Esophagus (tissue), 2 donors: ENCODE results near the gene DDX31. TPM values are rescaled to one million over a fixed set of nuclear protein-coding genes. Genes with fewer than 3 reads are reported as not detected.

Experiments used
- H3K27ac ChIP-seq, 2 donors: one replicate each; pipeline ENCODE4 v1.5.1; 2013; ENCODE audit warnings: low read depth in 2 of 2, mild to moderate bottlenecking in 2 of 2, inconsistent platforms in 1 of 2, low read length in 1 of 2, moderate library complexity in 1 of 2
- H3K27me3 ChIP-seq, 2 donors: one replicate each; pipeline ENCODE4 v1.6.1; 2013; ENCODE audit warnings: low read length in 2 of 2, control low read depth in 1 of 2, mild to moderate bottlenecking in 1 of 2; ENCODE audit not compliant: insufficient read depth in 2 of 2, control insufficient read depth in 1 of 2
- H3K36me3 ChIP-seq, 2 donors: one replicate each; pipeline ENCODE4 v1.6.1; 2013; ENCODE audit warnings: low read length in 1 of 2; ENCODE audit not compliant: control insufficient read depth in 2 of 2, insufficient read depth in 2 of 2
- H3K4me1 ChIP-seq, 2 donors: one replicate each; pipeline ENCODE4 v1.6.1; 2013; ENCODE audit warnings: low read length in 1 of 2; ENCODE audit not compliant: control insufficient read depth in 2 of 2, insufficient read depth in 2 of 2
- H3K4me3 ChIP-seq, 2 donors: one replicate each; pipeline ENCODE4 v1.5.1; 2013; ENCODE audit warnings: low read length in 2 of 2, mild to moderate bottlenecking in 2 of 2, low read depth in 1 of 2, moderate library complexity in 1 of 2
- H3K9me3 ChIP-seq, 2 donors: one replicate each; pipeline ENCODE4 v1.6.1; 2013; ENCODE audit warnings: mild to moderate bottlenecking in 2 of 2, low read depth in 1 of 2, low read length in 1 of 2, moderate library complexity in 1 of 2; ENCODE audit not compliant: control insufficient read depth in 2 of 2, insufficient read depth in 1 of 2
- WGBS, 2 donors: extraction: QIAGEN DNeasy Blood & Tissue Kit; methylation state at CpG; one replicate each; pipeline ENCODE4 v1.1.7; 2013; 5-methylcytosine and 5-hydroxymethylcytosine counted together
- polyA plus RNA-seq, 2 donors: library from polyadenylated mRNA; stranded (reverse); fragments of 200-250 nt; gene quantifications; one replicate each; pipeline ENCODE4 v1.2.3, GENCODE V29; 2013
- donor health status: healthy with polysubstance abuse.
- donor health status: Bipolar disorder and iron deficiency.

DDX31 gene
- polyA plus RNA-seq, 2 donors: 6.6 to 8.0 TPM

- Histone ChIP-seq H3K27me3 (peaks cover 15 to 51% of the 10 kb centered on the region in 2 donors), H3K27ac (no peak overlapping the region), H3K9me3 (no peaks in the 10 kb centered on the region), H3K4me1 (peaks cover 0 to 2% of the 10 kb centered on the region in 2 donors), H3K4me3 (no peak overlapping the region), H3K36me3 (no peaks in the 10 kb centered on the region)
- 30 to 35% methylated on average over 12 of the region's 12 CpGs for WGBS, 2 donors
Measured at GRCh38 chr9:132588098-132588497, 81.7 kb downstream of the DDX31 start.

DNA sequence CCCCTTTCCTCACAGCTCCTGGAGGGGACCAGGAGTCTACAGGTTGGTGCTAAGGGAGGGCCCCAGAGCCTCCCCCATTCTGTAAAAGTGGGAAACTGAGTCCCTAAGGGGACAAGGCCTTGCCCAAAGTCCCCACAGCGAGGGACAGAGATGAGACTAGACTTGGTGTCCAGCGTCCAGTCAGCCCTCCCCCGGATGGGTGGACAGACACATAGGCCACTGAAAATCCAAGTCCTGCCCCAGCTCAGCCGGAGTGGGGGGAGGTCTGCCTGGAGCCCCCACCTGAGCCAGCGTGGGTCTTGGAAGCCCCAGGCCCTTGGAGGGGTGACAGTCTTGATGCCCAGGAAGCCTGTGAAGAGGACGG, 82.2 kb downstream of the DDX31 start:
- H3K4me1 ChIP-seq: peaks cover 0 to 2% of the 10 kb centered on the region in 2 donors
- peaks cover 0 to 4% of the 10 kb centered on the region in 2 donors for H3K9me3 ChIP-seq
- H3K27ac ChIP-seq: no peak overlapping the region
- no peaks in the 10 kb centered on the region for H3K36me3 ChIP-seq
- WGBS, 2 donors: 17 to 19% methylated on average over 6 of the region's 6 CpGs
- H3K27me3 ChIP-seq: peaks cover 19 to 55% of the 10 kb centered on the region in 2 donors
- no peak overlapping the region for H3K4me3 ChIP-seq

DNA sequence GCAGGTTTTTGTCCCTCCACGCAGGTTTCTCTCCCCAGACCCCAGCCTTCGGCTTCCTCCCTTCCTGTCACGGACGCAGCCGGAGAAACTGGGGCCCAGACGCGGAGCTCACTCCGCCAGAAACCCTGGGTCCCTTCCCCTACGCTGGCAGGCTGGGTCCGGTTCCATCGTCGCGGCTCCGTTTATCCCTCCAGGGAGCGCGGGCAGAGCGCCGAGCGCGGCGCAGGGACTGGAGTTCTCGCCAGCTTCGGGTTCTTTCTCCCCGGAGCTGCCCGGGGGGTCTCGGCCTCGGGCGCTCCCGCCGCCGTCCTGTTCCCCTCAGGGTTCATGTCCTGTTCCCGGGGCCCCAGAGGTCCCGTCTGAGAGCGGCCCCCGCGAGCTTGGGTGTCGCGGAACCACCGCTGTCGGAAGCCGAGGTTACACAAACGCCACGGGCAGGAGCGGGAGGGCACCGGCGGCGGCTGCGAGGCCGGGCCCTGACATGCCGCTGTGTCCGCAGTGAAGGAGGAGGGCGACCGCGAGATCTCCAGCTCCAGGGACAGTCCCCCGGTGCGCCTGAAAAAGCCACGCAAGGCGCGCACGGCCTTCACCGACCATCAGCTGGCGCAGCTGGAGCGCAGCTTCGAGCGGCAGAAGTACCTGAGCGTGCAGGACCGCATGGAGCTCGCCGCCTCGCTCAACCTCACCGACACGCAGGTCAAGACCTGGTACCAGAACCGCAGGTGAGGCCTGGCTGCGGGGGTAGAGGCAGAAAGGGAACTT, 82.8 kb downstream of the DDX31 start:
- H3K27me3 ChIP-seq: peaks cover 19 to 55% of the 10 kb centered on the region in 2 donors
- no peak overlapping the region for H3K4me3 ChIP-seq
- H3K36me3 ChIP-seq: no peaks in the 10 kb centered on the region
- peaks cover 0 to 4% of the 10 kb centered on the region in 2 donors for H3K9me3 ChIP-seq
- 4 to 5% methylated on average over 74 of the region's 74 CpGs for WGBS, 2 donors
- H3K27ac ChIP-seq: no peak overlapping the region
- H3K4me1 ChIP-seq: peaks cover 0 to 4% of the 10 kb centered on the region in 2 donors

- Histone ChIP-seq H3K4me1 (peaks cover 0 to 4% of the 10 kb centered on the region in 2 donors), H3K9me3 (peaks cover 0 to 4% of the 10 kb centered on the region in 2 donors), H3K27me3 (peaks cover 19 to 56% of the 10 kb centered on the region in 2 donors), H3K36me3 (no peaks in the 10 kb centered on the region), H3K4me3 (no peak overlapping the region), H3K27ac (no peak overlapping the region)
- WGBS, 2 donors: 5 to 8% methylated on average over 42 of the region's 42 CpGs
Measured at GRCh38 chr9:132585954-132586829, 83.6 kb downstream of the DDX31 start.

DNA sequence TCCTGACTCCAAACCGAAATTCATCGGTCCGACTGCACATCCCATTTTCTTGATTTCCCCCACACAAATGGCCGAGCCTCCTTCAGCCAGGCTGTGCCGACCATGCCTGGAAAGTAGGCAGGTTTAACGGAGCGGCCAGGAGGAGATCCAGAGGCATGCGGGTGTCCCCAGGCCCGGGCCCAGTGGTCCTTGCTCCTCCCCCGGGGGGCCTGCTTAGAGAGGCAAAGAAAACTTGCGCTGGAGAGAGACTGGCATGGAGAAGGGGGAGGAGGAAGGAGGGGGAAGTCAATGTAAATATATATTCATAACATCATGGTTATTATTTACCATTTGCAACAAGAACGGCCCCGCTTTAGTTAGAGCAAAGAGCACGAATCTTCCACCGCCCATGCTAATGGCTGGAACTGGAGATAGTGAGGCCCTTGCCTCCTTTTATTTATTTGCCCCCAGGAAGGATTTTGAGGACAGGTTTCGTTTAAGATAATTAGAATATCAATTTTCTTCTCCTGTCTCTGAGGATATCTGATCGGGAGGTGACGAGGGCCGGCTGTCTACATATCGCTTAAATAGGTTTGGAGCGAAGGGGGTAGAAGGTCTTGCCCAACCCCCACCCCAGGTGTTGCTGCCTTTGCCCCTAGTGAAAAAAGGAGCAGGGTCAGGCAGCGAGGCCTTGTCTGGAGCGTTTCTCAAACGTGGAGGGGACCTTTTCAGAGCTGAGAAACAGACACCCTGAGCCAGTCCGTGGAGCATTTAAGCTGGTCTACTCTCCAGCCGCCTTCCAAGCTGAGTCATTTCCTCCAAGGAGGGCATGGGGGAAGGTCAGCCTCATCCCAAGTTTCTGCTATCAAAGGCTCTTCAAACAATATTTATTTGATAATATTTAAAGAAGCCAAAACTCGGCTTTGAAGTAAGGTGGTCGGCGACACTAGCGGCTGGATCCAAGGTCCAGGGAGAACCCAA, 84.9 kb downstream of the DDX31 start:
- peaks cover 0 to 4% of the 10 kb centered on the region in 2 donors for H3K9me3 ChIP-seq
- H3K4me1 ChIP-seq: peaks cover 1 to 4% of the 10 kb centered on the region in 2 donors
- H3K4me3 ChIP-seq: no peak overlapping the region
- peaks cover 19 to 58% of the 10 kb centered on the region in 2 donors for H3K27me3 ChIP-seq
- 7 to 12% methylated on average over 30 of the region's 30 CpGs for WGBS, 2 donors
- H3K27ac ChIP-seq: no peak overlapping the region
- H3K36me3 ChIP-seq: no peaks in the 10 kb centered on the region

- Histone ChIP-seq H3K27ac (no peak overlapping the region), H3K4me1 (peaks cover 3 to 4% of the 10 kb centered on the region in 2 donors), H3K9me3 (peaks cover under 1 to 4% of the 10 kb centered on the region in 2 donors), H3K27me3 (peaks cover 13 to 61% of the 10 kb centered on the region in 2 donors), H3K4me3 (no peak overlapping the region), H3K36me3 (no peaks in the 10 kb centered on the region)
- WGBS, 2 donors: 2 to 4% methylated on average over 8 of the region's 8 CpGs
Measured at GRCh38 chr9:132583584-132584304, 86.0 kb downstream of the DDX31 start.

- H3K4me1 ChIP-seq: peaks cover 3 to 4% of the 10 kb centered on the region in 2 donors
- H3K4me3 ChIP-seq: no peak overlapping the region
- no peak overlapping the region for H3K27ac ChIP-seq
- peaks cover 2 to 4% of the 10 kb centered on the region in 2 donors for H3K9me3 ChIP-seq
- 15 to 16% methylated on average over 35 to 37 of the region's 37 CpGs for WGBS, 2 donors
- peaks cover 9 to 66% of the 10 kb centered on the region in 2 donors for H3K27me3 ChIP-seq
- no peaks in the 10 kb centered on the region for H3K36me3 ChIP-seq
Measured at GRCh38 chr9:132582786-132583583, 86.8 kb downstream of the DDX31 start.

DNA sequence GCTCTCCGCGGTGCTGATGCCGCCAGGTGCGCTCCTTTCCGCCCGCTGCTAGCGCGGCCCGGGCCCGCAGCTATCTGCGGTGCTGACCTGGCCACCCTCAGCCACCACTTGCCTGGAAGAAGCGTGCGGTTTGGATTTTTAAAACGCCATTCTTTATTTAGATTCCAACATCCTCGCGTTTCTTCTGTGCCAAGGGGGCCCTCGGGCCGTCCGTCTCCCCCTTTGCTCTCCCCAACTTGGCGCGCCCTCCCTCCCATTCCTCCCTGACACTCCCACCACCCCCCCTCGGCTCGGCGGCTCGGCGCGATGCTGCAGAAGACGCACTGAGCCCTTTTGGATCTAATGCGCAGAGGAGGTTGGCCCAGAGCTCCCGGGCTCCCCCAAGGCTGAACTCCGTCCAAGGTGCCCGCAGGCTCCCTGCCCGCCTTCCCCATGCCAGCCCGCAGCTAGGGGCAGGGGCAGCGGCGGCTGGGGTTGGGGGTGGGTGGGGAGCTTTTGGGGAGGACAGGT, 87.5 kb downstream of the DDX31 start, which contains the start of gene BARHL1:
Gene BARHL1, plus strand, starts transcription at position 331 of the 510 bp plus-strand sequence. CDS start 192 bp downstream, outside the sequence.
- Histone ChIP-seq H3K27me3 (peaks cover 9 to 60% of the 10 kb centered on the region in 2 donors), H3K4me3 (peak within 1 kb of the TSS in 1 of 2 donors; percentile 34), H3K9me3 (peaks cover 2 to 4% of the 10 kb centered on the region in 2 donors), H3K4me1 (peaks cover 3 to 4% of the 10 kb centered on the region in 2 donors), H3K36me3 (no peaks in the 10 kb centered on the region), H3K27ac (no peak within 1 kb of the TSS)
- 4 to 7% methylated on average over 29 to 36 of the region's 36 CpGs for WGBS, 2 donors
